Spleen (tissue), 11 donors: ENCODE results near the gene FXYD6. TPM values are rescaled to one million over a fixed set of nuclear protein-coding genes. Genes with fewer than 3 reads are reported as not detected.

Experiments
- DNase-seq: peaks from one replicate; pipeline ENCODE4 v3.0.0-alpha.2; 2020
- H3K27ac ChIP-seq, 8 donors: fragments of 200-600 bp; sonication (generic) in 7 of 8; 1 replicate in 4 of 8; 2 replicates in 4 of 8; pipeline versions ENCODE4 v1.5.0 to v1.8.0; 2016 to 2021; ENCODE audit warnings: inconsistent platforms in 4 of 8, mild to moderate bottlenecking in 4 of 8, moderate library complexity in 1 of 8
- H3K27me3 ChIP-seq, 7 donors: fragments of 200-600 bp; sonication (generic) in 6 of 7; replicated peaks in 1 of 7; 1 replicate in 4 of 7; 2 replicates in 3 of 7; pipeline versions ENCODE4 v1.5.0 to v1.8.0; 2016 to 2021; ENCODE audit warnings: inconsistent platforms in 3 of 7, mild to moderate bottlenecking in 1 of 7
- H3K36me3 ChIP-seq, 6 donors: fragments of 200-600 bp; sonication (generic) in 5 of 6; 1 replicate in 4 of 6; 2 replicates in 2 of 6; pipeline versions ENCODE4 v1.5.0 to v1.8.0; 2016 to 2021; ENCODE audit warnings: inconsistent platforms in 2 of 6
- H3K4me1 ChIP-seq, 6 donors: fragments of 200-600 bp; sonication (generic) in 5 of 6; 1 replicate in 3 of 6; 2 replicates in 3 of 6; pipeline versions ENCODE4 v1.5.0 to v1.8.0; 2016 to 2021; ENCODE audit warnings: inconsistent platforms in 3 of 6
- H3K4me3 ChIP-seq, 8 donors: fragments of 200-600 bp; sonication (generic) in 7 of 8; 1 replicate in 4 of 8; 2 replicates in 4 of 8; pipeline versions ENCODE4 v1.5.0 to v1.8.0; 2016 to 2021; ENCODE audit warnings: inconsistent platforms in 4 of 8, mild to moderate bottlenecking in 4 of 8, moderate library complexity in 2 of 8
- H3K9me3 ChIP-seq, 8 donors: fragments of 200-600 bp; sonication (generic) in 7 of 8; 1 replicate in 4 of 8; 2 replicates in 4 of 8; pipeline versions ENCODE4 v1.5.0 to v1.8.0; 2016 to 2021; ENCODE audit warnings: inconsistent platforms in 4 of 8
- POLR2A ChIP-seq, 3 donors: fragments of 450-650 bp; IDR thresholded peaks; one replicate each; pipeline ENCODE4 v1.5.1; 2017; ENCODE audit warnings: antibody characterized with exemption in 3 of 3, mild to moderate bottlenecking in 1 of 3
- POLR2AphosphoS5 ChIP-seq, 3 donors: sonication (generic); formaldehyde crosslinking; IDR thresholded peaks; one replicate each; pipeline ENCODE4 v1.5.1; 2017; ENCODE audit warnings: antibody characterized with exemption in 3 of 3
- WGBS, 5 donors: extraction: QIAGEN DNeasy Blood & Tissue Kit in 3 of 5; methylation state at CpG; one replicate each; pipeline versions ENCODE4 v1.1.5 to v1.1.7; 2013 to 2018; 5-methylcytosine and 5-hydroxymethylcytosine counted together
- intact Hi-C: fragments of 100-400 bp; cut with DNase I; formaldehyde crosslinking; loops from one replicate; pipeline ENCODE4 v1.15.0; 2023; ENCODE audit warnings: low total_unique reads
- polyA plus RNA-seq, 3 donors: library from polyadenylated mRNA; stranded (reverse); fragments of 200-250 nt; gene quantifications; one replicate each; pipeline ENCODE4 v1.2.1, GENCODE V29; 2013
- total RNA-seq, 7 donors: library from RNA; depleted of rRNA in 3 of 7; stranded (reverse); fragments of >200 nt in 3 of 7; fragmentation: NEBNext Ultra II Directional in 4 of 7; extraction: Animal tissue kit (Norgen Biotek cat#: 25700) in 4 of 7; gene quantifications; one replicate each; pipeline versions ENCODE4 v1.1.0 to v1.2.1, GENCODE V29; 2016 to 2021
- TF ChIP-seq, protein P1 (sequence below), 11 experiments: fragments of 200-600 bp in 7 of 11; fragments of 450-650 bp in 4 of 11; sonication (generic) in 4 of 11; IDR thresholded peaks in 8 of 11; conservative IDR thresholded peaks in 3 of 11; 1 replicate in 7 of 11; 2 replicates in 4 of 11; pipeline versions ENCODE4 v1.4.0 to v1.8.0; 2016 to 2021; ENCODE audit warnings: antibody characterized with exemption in 11 of 11, inconsistent platforms in 4 of 11, mild to moderate bottlenecking in 1 of 11
- donor health status: healthy with polysubstance abuse.
- donor health status: DM: no; HTN: no; CAD: no; lungs with moderate emphysema.
- donor health status: DM: no; HTN: no; CAD: no.
- donor health status: Bipolar disorder and iron deficiency.
- donor health status: healthy.
- donor health status: DM: no; HTN: no; CAD: no.
- donor health status: DM: yes; HTN: yes; CAD: no.

FXYD6 gene
- total and polyA plus RNA-seq, 10 donors = 40.8 to 230 (median 116) TPM

DNA sequence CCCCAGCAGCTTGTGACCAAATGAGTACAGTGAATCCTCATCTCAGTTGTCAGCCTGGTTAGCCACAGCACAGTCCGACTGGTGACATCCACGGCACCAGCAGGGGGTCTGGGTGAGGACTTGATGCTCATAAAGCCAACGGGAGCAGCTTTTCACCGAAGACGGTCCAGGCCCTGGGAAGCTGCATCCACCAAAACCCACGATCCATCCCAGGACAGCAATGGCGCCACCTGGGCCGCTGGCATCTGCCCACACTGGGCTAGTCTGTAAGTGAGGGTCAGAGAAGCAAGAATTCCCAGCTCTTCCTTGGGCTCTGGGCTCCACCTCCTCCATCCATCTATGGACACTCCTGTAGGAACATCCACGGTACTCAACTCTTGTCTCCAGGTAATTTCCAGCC lies 25.1 kb upstream of the FXYD6 start:
- no peak for TF ChIP-seq POLR2A (IDR thresholded peaks at IDR 0.05)
- TF ChIP-seq, protein P1, sequence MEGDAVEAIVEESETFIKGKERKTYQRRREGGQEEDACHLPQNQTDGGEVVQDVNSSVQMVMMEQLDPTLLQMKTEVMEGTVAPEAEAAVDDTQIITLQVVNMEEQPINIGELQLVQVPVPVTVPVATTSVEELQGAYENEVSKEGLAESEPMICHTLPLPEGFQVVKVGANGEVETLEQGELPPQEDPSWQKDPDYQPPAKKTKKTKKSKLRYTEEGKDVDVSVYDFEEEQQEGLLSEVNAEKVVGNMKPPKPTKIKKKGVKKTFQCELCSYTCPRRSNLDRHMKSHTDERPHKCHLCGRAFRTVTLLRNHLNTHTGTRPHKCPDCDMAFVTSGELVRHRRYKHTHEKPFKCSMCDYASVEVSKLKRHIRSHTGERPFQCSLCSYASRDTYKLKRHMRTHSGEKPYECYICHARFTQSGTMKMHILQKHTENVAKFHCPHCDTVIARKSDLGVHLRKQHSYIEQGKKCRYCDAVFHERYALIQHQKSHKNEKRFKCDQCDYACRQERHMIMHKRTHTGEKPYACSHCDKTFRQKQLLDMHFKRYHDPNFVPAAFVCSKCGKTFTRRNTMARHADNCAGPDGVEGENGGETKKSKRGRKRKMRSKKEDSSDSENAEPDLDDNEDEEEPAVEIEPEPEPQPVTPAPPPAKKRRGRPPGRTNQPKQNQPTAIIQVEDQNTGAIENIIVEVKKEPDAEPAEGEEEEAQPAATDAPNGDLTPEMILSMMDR (IDR thresholded peaks at IDR 0.05 in 8 of 11, conservative IDR thresholded peaks at IDR 0.05 in 3 of 11) = no peak
- TF ChIP-seq POLR2AphosphoS5 (IDR thresholded peaks at IDR 0.05) = no peak
- no peaks in the 10 kb centered on the region for H3K36me3 ChIP-seq
- H3K9me3 ChIP-seq = no peaks in the 10 kb centered on the region
- H3K4me3 ChIP-seq = no peak overlapping the region
- peak; percentile 46 for DNase-seq
- intact Hi-C loops = no loop called here
- no peaks in the 10 kb centered on the region for H3K27me3 ChIP-seq
- peaks cover 4 to 35% (median 20%) of the 10 kb centered on the region in 6 donors for H3K4me1 ChIP-seq
- no peak overlapping the region for H3K27ac ChIP-seq
- whole genome bisulfite sequencing, 5 donors = 93 to 97% (median 94%) methylated on average over 9 of the region's 9 CpGs

DNA sequence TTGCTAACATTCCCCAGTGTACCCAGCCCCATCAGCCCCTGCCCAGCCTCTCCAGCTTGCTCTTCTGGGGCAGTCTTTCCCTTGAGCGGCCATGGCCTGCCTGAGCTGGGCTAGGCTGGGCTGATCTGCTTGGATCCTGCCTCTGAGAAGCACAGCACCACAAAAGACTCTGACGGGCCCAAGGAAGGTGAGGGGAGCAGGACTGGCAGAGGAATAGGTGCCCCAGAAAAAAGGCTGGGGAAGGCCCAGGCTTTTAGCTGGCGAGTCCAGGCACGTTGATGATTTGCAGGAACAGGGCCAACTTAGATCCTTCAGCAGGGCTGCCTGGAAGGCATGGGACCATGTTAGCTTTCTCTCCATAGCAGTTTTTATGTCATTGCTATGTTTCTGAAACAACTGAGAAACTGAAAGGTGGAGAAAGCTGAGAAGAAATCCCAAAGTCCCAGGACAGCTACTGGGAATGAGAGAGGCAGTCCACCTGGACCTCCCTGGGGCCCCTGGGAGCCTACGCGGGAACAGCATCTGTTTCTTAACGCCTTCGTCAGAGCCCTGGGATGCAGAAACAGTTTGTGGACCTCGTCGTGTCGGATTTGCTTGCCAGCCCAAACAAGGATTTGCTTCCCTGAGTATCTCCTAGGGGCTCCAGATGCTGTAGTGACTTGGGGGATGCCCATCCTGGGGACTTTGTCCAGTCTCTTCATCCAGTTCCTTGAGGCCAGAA lies 24.4 kb upstream of the FXYD6 start:
- intact Hi-C loops = no loop called here
- TF ChIP-seq, protein P1 (IDR thresholded peaks at IDR 0.05 in 8 of 11, conservative IDR thresholded peaks at IDR 0.05 in 3 of 11) = no peak
- TF ChIP-seq POLR2A (IDR thresholded peaks at IDR 0.05) = no peak
- peak; percentile 63 for DNase-seq
- WGBS, 5 donors = 85 to 94% (median 88%) methylated on average over 11 of the region's 11 CpGs
- Histone ChIP-seq H3K27ac (peak overlapping the region; percentile 9 to 83 (median 56)), H3K36me3 (no peaks in the 10 kb centered on the region), H3K27me3 (no peaks in the 10 kb centered on the region), H3K9me3 (no peaks in the 10 kb centered on the region), H3K4me1 (peaks cover 4 to 35% (median 19%) of the 10 kb centered on the region in 6 donors), H3K4me3 (no peak overlapping the region)

DNA sequence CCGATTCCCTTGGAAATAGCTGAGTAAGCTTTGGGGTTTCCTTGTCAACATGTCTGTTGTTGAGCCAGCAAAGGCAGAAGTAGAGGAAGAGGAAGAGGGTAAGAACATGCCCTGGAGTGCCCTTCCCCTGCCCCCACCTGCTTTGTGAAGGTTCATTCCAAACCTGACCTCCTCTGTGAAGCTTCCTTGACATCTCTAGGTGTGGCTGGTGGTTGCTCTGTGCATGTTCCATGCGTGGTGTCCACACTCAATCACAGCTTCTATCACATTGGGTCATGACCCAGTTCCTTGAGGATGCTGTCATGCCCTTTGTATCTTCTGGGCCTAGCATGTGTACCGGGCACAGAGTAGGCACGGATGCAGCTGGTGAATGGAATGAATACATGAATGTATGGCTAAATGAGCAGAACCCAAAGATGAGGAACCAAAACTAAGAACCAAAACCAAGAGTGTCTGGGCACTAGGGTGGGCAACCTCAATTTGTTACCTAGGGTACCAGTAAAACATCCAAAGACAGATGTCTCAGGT lies 23.7 kb upstream of the FXYD6 start:
- WGBS, 5 donors = 27 to 48% (median 46%) methylated on average over 4 of the region's 4 CpGs

DNA sequence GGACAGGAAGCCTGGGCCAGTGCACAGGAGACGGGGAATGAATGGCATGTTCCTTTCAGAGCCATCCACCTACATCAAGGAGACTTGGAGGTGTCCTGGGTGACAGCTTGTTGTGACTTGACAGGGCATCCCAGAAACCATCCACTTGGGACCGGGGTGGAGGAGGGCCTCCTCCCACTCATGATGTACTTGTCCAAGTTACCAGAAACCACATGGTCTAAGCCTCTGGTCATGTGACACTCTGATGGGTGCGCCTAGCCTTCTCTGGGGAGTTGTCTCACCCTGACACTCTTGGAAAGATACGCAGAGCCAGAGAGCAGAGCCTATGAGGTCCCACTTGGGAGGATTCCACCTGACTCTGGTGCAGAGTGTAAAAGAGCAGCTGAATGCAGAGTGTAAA lies 21.6 kb upstream of the FXYD6 start:
- H3K4me1 ChIP-seq = peaks cover 4 to 31% (median 19%) of the 10 kb centered on the region in 6 donors
- no peak overlapping the region for H3K27ac ChIP-seq
- H3K27me3 ChIP-seq = no peaks in the 10 kb centered on the region
- intact Hi-C loops = no loop called here
- DNase-seq = no peak
- H3K4me3 ChIP-seq = no peak overlapping the region
- no peaks in the 10 kb centered on the region for H3K9me3 ChIP-seq
- TF ChIP-seq POLR2A (IDR thresholded peaks at IDR 0.05) = no peak
- TF ChIP-seq POLR2AphosphoS5 (IDR thresholded peaks at IDR 0.05) = no peak
- TF ChIP-seq, protein P1 (IDR thresholded peaks at IDR 0.05 in 8 of 11, conservative IDR thresholded peaks at IDR 0.05 in 3 of 11) = no peak
- WGBS, 5 donors = 66 to 100% (median 85%) methylated on average over 2 to 4 of the region's 4 CpGs
- no peaks in the 10 kb centered on the region for H3K36me3 ChIP-seq

More for the DNA sequence above, 23.7 kb upstream of the FXYD6 start:
- no peak overlapping the region for H3K4me3 ChIP-seq
- intact Hi-C loops = no loop called here
- peak; percentile 78 for DNase-seq
- peaks cover 4 to 35% (median 19%) of the 10 kb centered on the region in 6 donors for H3K4me1 ChIP-seq
- no peaks in the 10 kb centered on the region for H3K27me3 ChIP-seq
- H3K36me3 ChIP-seq = no peaks in the 10 kb centered on the region
- no peaks in the 10 kb centered on the region for H3K9me3 ChIP-seq
- TF ChIP-seq POLR2A (IDR thresholded peaks at IDR 0.05) (no peak), POLR2AphosphoS5 (IDR thresholded peaks at IDR 0.05) (peak in 2 of 3 donors; percentile 50 to 75)
- TF ChIP-seq, protein P1 (IDR thresholded peaks at IDR 0.05 in 8 of 11, conservative IDR thresholded peaks at IDR 0.05 in 3 of 11) = no peak
- peak overlapping the region; percentile 9 to 83 (median 56) for H3K27ac ChIP-seq
